ENCODE data around the gene WDR77.

DNA sequence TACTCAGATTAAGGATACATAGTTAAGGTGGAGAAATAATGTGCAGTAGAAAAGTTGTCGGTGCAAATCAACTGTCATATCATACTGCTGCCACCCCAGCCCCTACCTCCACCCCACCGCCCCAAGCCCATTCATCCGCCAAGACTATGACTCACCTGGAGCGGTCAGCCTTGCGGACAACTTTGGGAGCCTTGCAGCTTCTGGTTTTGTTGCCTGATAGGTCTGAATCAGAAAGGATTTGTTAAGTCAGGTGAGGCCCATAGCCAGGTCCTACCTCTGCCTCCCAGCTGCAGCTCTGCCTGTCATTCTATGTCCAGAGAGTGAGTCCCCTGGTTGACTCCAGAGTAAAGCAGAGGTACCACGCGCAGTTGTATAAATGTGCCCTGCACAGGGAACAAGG, 37.4 kb upstream of the WDR77 start:
- TF ChIP-seq, protein P1, sequence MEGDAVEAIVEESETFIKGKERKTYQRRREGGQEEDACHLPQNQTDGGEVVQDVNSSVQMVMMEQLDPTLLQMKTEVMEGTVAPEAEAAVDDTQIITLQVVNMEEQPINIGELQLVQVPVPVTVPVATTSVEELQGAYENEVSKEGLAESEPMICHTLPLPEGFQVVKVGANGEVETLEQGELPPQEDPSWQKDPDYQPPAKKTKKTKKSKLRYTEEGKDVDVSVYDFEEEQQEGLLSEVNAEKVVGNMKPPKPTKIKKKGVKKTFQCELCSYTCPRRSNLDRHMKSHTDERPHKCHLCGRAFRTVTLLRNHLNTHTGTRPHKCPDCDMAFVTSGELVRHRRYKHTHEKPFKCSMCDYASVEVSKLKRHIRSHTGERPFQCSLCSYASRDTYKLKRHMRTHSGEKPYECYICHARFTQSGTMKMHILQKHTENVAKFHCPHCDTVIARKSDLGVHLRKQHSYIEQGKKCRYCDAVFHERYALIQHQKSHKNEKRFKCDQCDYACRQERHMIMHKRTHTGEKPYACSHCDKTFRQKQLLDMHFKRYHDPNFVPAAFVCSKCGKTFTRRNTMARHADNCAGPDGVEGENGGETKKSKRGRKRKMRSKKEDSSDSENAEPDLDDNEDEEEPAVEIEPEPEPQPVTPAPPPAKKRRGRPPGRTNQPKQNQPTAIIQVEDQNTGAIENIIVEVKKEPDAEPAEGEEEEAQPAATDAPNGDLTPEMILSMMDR (IDR thresholded peaks at IDR 0.05): no peak
- TF ChIP-seq ZNF232 (CRISPR knock-in tag; IDR thresholded peaks at IDR 0.05): no peak
- no peak for TF ChIP-seq NR2C2 (CRISPR knock-in tag; IDR thresholded peaks at IDR 0.05)
- TF ChIP-seq, protein P2, sequence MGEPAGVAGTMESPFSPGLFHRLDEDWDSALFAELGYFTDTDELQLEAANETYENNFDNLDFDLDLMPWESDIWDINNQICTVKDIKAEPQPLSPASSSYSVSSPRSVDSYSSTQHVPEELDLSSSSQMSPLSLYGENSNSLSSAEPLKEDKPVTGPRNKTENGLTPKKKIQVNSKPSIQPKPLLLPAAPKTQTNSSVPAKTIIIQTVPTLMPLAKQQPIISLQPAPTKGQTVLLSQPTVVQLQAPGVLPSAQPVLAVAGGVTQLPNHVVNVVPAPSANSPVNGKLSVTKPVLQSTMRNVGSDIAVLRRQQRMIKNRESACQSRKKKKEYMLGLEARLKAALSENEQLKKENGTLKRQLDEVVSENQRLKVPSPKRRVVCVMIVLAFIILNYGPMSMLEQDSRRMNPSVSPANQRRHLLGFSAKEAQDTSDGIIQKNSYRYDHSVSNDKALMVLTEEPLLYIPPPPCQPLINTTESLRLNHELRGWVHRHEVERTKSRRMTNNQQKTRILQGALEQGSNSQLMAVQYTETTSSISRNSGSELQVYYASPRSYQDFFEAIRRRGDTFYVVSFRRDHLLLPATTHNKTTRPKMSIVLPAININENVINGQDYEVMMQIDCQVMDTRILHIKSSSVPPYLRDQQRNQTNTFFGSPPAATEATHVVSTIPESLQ (CRISPR knock-in tag; IDR thresholded peaks at IDR 0.05): no peak
- no peak for TF ChIP-seq PRRX2 (CRISPR knock-in tag; IDR thresholded peaks at IDR 0.05)
- no peak for TF ChIP-seq KAT7 (CRISPR knock-in tag; IDR thresholded peaks at IDR 0.05; ENCODE audit: borderline replicate concordance)
- TF ChIP-seq, protein P3, sequence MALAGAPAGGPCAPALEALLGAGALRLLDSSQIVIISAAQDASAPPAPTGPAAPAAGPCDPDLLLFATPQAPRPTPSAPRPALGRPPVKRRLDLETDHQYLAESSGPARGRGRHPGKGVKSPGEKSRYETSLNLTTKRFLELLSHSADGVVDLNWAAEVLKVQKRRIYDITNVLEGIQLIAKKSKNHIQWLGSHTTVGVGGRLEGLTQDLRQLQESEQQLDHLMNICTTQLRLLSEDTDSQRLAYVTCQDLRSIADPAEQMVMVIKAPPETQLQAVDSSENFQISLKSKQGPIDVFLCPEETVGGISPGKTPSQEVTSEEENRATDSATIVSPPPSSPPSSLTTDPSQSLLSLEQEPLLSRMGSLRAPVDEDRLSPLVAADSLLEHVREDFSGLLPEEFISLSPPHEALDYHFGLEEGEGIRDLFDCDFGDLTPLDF (CRISPR knock-in tag; IDR thresholded peaks at IDR 0.05): no peak

All from WTC11 (cell line).